Measurements from ENCODE around the gene EMC7. TPM values are rescaled to one million over a fixed set of nuclear protein-coding genes. Genes with fewer than 3 reads are reported as not detected.
A peak's percentile ranks its signal among the peaks of the same experiment; 100 is the strongest.

EMC7 gene
- total and polyA plus RNA-seq, 7 donors = 50.4 to 128 (median 82.8) TPM

- ATAC-seq = no peak
- H3K27me3 ChIP-seq (ENCODE audit: insufficient read depth in 3 of 3, low read length in 2 of 3) = no peaks in the 10 kb centered on the region
- H3K4me1 ChIP-seq = no peaks in the 10 kb centered on the region
- no peak overlapping the region for H3K27ac ChIP-seq
- no peaks in the 10 kb centered on the region for H3K36me3 ChIP-seq (ENCODE audit: insufficient read depth in 1 of 2, low read depth in 1 of 2)
- intact Hi-C loops (cut with DNase I) = no loop called here
- DNase-seq = no peak
- no peak for TF ChIP-seq CTCF (IDR thresholded peaks at IDR 0.05)
- no peak overlapping the region for H3K4me3 ChIP-seq
- no peaks in the 10 kb centered on the region for H3K9me3 ChIP-seq
- WGBS, 3 donors = 79 to 93% (median 82%) methylated on average over 2 of the region's 2 CpGs
Observed at GRCh38 chr15:34043813-34044212, 57.8 kb downstream of the EMC7 start.

- H3K9me3 ChIP-seq = no peaks in the 10 kb centered on the region
- H3K4me3 ChIP-seq = no peak overlapping the region
- ATAC-seq (no peak), DNase-seq (no peak)
- no peak for TF ChIP-seq CTCF (IDR thresholded peaks at IDR 0.05)
- 69 to 92% (median 88%) methylated on average over 1 of the region's 1 CpG for WGBS, 3 donors
- no peak overlapping the region for H3K27ac ChIP-seq
- no peaks in the 10 kb centered on the region for H3K36me3 ChIP-seq (ENCODE audit: insufficient read depth in 1 of 2, low read depth in 1 of 2)
- no peaks in the 10 kb centered on the region for H3K4me1 ChIP-seq
- intact Hi-C loops (cut with DNase I) = no loop called here
- H3K27me3 ChIP-seq (ENCODE audit: insufficient read depth in 3 of 3, low read length in 2 of 3) = no peaks in the 10 kb centered on the region
Observed at GRCh38 chr15:34043391-34043790, 58.3 kb downstream of the EMC7 start.

- H3K4me3 ChIP-seq = peak overlapping the region; percentile 84
- intact Hi-C loops (cut with DNase I) = no loop called here
- TF ChIP-seq CTCF (IDR thresholded peaks at IDR 0.05) = no peak
- ATAC-seq (no peak), DNase-seq (no peak)
- H3K27ac ChIP-seq = peak overlapping the region; percentile 91
- WGBS, 3 donors = 75 to 84% (median 83%) methylated on average over 1 of the region's 1 CpG
- H3K9me3 ChIP-seq = no peaks in the 10 kb centered on the region
- no peaks in the 10 kb centered on the region for H3K36me3 ChIP-seq (ENCODE audit: insufficient read depth in 1 of 2, low read depth in 1 of 2)
- H3K27me3 ChIP-seq (ENCODE audit: insufficient read depth in 3 of 3, low read length in 2 of 3) = no peaks in the 10 kb centered on the region
- H3K4me1 ChIP-seq = peaks cover 7% of the 10 kb centered on the region
Observed at GRCh38 chr15:34039790-34040113, 61.9 kb downstream of the EMC7 start.

GRCh38 chr15:34038871-34039789 lies 62.5 kb downstream of the EMC7 start, which contains the start of gene AVEN:
Gene AVEN, minus strand, starts transcription at chr15:34039204. Its CDS starts 158 bp downstream, at chr15:34039046.
- Histone ChIP-seq H3K4me3 (peak within 1 kb of the TSS; percentile 84), H3K4me1 (peaks cover 7% of the 10 kb centered on the region), H3K36me3 (ENCODE audit: insufficient read depth in 1 of 2, low read depth in 1 of 2) (no peaks in the 10 kb centered on the region), H3K27ac (peak within 1 kb of the TSS; percentile 91), H3K9me3 (no peaks in the 10 kb centered on the region), H3K27me3 (ENCODE audit: insufficient read depth in 3 of 3, low read length in 2 of 3) (no peaks in the 10 kb centered on the region)
- 1 to 3% (median 2%) methylated on average over 39 to 81 of the region's 82 CpGs for WGBS, 3 donors
- ATAC-seq (peak; percentile 62 to 72 (median 66)), DNase-seq (peak; percentile 58 to 68)
- intact Hi-C loops (cut with DNase I) = no loop called here
- TF ChIP-seq CTCF (IDR thresholded peaks at IDR 0.05) = no peak

All from psoas muscle (tissue), 8 donors.